Skeletal muscle satellite cell (primary cell): Measurements from ENCODE around the gene NGDN. TPM values are rescaled to one million over a fixed set of nuclear protein-coding genes. Genes with fewer than 3 reads are reported as not detected.
"Not testable (repeated sequence)": the region's sequence is repeated elsewhere in the genome, so short reads cannot be mapped to it uniquely, and the experiment has no call there.

Experiments used
- H3K27me3 ChIP-seq: 2 replicates; pipeline ENCODE4 v1.7.0; 2013; ENCODE audit warnings: low read length; ENCODE audit not compliant: control insufficient read depth, insufficient read depth
- H3K36me3 ChIP-seq: 2 replicates; pipeline ENCODE4 v1.7.0; 2013; ENCODE audit warnings: mild to moderate bottlenecking, control low read depth, low read length; ENCODE audit not compliant: insufficient read depth
- H3K4me1 ChIP-seq: 2 replicates; pipeline ENCODE4 v1.7.0; 2013; ENCODE audit warnings: low read length; ENCODE audit not compliant: control insufficient read depth, insufficient read depth
- H3K4me2 ChIP-seq: 2 replicates; pipeline ENCODE4 v1.7.0; 2013; ENCODE audit warnings: mild to moderate bottlenecking, low read length
- H3K4me3 ChIP-seq: 2 replicates; pipeline ENCODE4 v1.7.0; 2013; ENCODE audit warnings: low read length
- H3K9ac ChIP-seq: 2 replicates; pipeline ENCODE4 v1.7.0; 2013; ENCODE audit warnings: mild to moderate bottlenecking, low read depth, low read length, moderate library complexity
- H3K9me3 ChIP-seq: replicated peaks from 2 replicates; pipeline ENCODE4 v1.7.0; 2013; ENCODE audit warnings: mild to moderate bottlenecking, control low read depth, low read length
- total RNA-seq: library from RNA; depleted of rRNA; stranded (reverse); fragments of >200 nt; gene quantifications from 2 replicates; pipeline ENCODE4 v1.2.3, GENCODE V29; 2012; rRNA removed

Gene NGDN
- total RNA-seq = 33.9 and 37.5 TPM in 2 replicates

GRCh38 chr14:23469127-23469905 lies at the start of gene NGDN:
Gene NGDN, plus strand, starts transcription at chr14:23469703. Its CDS starts 13 bp downstream, at chr14:23469716.
- Histone ChIP-seq H3K4me2 (peak within 1 kb of the TSS; percentile 82), H3K9ac (peak within 1 kb of the TSS; percentile 95), H3K4me3 (peak within 1 kb of the TSS; percentile 83), H3K36me3 (peaks cover 16% of the 10 kb centered on the region), H3K27me3 (no peaks in the 10 kb centered on the region), H3K9me3 (no peaks in the 10 kb centered on the region), H3K4me1 (peaks cover 8% of the 10 kb centered on the region)

- no peak overlapping the region for H3K9ac ChIP-seq
- no peak overlapping the region for H3K4me3 ChIP-seq
- peaks cover 28% of the 10 kb centered on the region for H3K27me3 ChIP-seq
- no peaks in the 10 kb centered on the region for H3K9me3 ChIP-seq
- no peaks in the 10 kb centered on the region for H3K36me3 ChIP-seq
- no peak overlapping the region for H3K4me2 ChIP-seq
- no peaks in the 10 kb centered on the region for H3K4me1 ChIP-seq
These were observed 47.9 kb upstream of the NGDN start for GRCh38 chr14:23421594-23421993.

GRCh38 chr14:23423657-23424056 lies 45.8 kb upstream of the NGDN start:
- Histone ChIP-seq H3K9me3 (no peaks in the 10 kb centered on the region), H3K27me3 (peaks cover 32% of the 10 kb centered on the region), H3K36me3 (no peaks in the 10 kb centered on the region), H3K4me3 (no peak overlapping the region), H3K4me2 (no peak overlapping the region), H3K9ac (no peak overlapping the region), H3K4me1 (no peaks in the 10 kb centered on the region)

GRCh38 chr14:23425169-23425568 lies 44.3 kb upstream of the NGDN start:
- Histone ChIP-seq H3K9ac (no peak overlapping the region), H3K36me3 (no peaks in the 10 kb centered on the region), H3K4me1 (no peaks in the 10 kb centered on the region), H3K27me3 (peaks cover 26% of the 10 kb centered on the region), H3K4me3 (no peak overlapping the region), H3K9me3 (no peaks in the 10 kb centered on the region), H3K4me2 (no peak overlapping the region)

- not testable (repeated sequence) for H3K4me2 ChIP-seq, H3K9ac ChIP-seq, H3K9me3 ChIP-seq, H3K4me3 ChIP-seq, H3K4me1 ChIP-seq, H3K36me3 ChIP-seq
- H3K27me3 ChIP-seq = peaks cover 20% of the 10 kb centered on the region
These were observed 43.7 kb upstream of the NGDN start for GRCh38 chr14:23425798-23426197.

- no peaks in the 10 kb centered on the region for H3K9me3 ChIP-seq
- peaks cover 19% of the 10 kb centered on the region for H3K27me3 ChIP-seq
- no peaks in the 10 kb centered on the region for H3K36me3 ChIP-seq
- H3K4me2 ChIP-seq = no peak overlapping the region
- no peak overlapping the region for H3K9ac ChIP-seq
- H3K4me1 ChIP-seq = no peaks in the 10 kb centered on the region
- no peak overlapping the region for H3K4me3 ChIP-seq
These were observed 40.6 kb upstream of the NGDN start for GRCh38 chr14:23428686-23429495.

- Histone ChIP-seq H3K36me3 (no peaks in the 10 kb centered on the region), H3K4me3 (no peak overlapping the region), H3K9ac (no peak overlapping the region), H3K27me3 (peaks cover 25% of the 10 kb centered on the region), H3K4me2 (no peak overlapping the region), H3K4me1 (no peaks in the 10 kb centered on the region), H3K9me3 (no peaks in the 10 kb centered on the region)
These were observed 39.3 kb upstream of the NGDN start for GRCh38 chr14:23430016-23430722.

GRCh38 chr14:23430723-23431085 lies 38.8 kb upstream of the NGDN start:
- H3K4me1 ChIP-seq = no peaks in the 10 kb centered on the region
- no peak overlapping the region for H3K9ac ChIP-seq
- H3K4me3 ChIP-seq = no peak overlapping the region
- H3K27me3 ChIP-seq = peaks cover 28% of the 10 kb centered on the region
- no peaks in the 10 kb centered on the region for H3K9me3 ChIP-seq
- no peak overlapping the region for H3K4me2 ChIP-seq
- no peaks in the 10 kb centered on the region for H3K36me3 ChIP-seq

GRCh38 chr14:23431486-23431885 lies 38.0 kb upstream of the NGDN start:
- H3K4me1 ChIP-seq = no peaks in the 10 kb centered on the region
- no peak overlapping the region for H3K4me3 ChIP-seq
- no peaks in the 10 kb centered on the region for H3K9me3 ChIP-seq
- H3K36me3 ChIP-seq = no peaks in the 10 kb centered on the region
- no peak overlapping the region for H3K4me2 ChIP-seq
- peaks cover 32% of the 10 kb centered on the region for H3K27me3 ChIP-seq
- no peak overlapping the region for H3K9ac ChIP-seq

- no peak overlapping the region for H3K4me3 ChIP-seq
- peaks cover 37% of the 10 kb centered on the region for H3K27me3 ChIP-seq
- H3K36me3 ChIP-seq = no peaks in the 10 kb centered on the region
- no peaks in the 10 kb centered on the region for H3K4me1 ChIP-seq
- H3K9ac ChIP-seq = no peak overlapping the region
- H3K4me2 ChIP-seq = no peak overlapping the region
- H3K9me3 ChIP-seq = no peaks in the 10 kb centered on the region
These were observed 37.2 kb upstream of the NGDN start for GRCh38 chr14:23432102-23432925.

GRCh38 chr14:23432946-23433345 lies 36.6 kb upstream of the NGDN start:
- H3K9me3 ChIP-seq = no peaks in the 10 kb centered on the region
- H3K4me2 ChIP-seq = no peak overlapping the region
- no peaks in the 10 kb centered on the region for H3K4me1 ChIP-seq
- H3K27me3 ChIP-seq = peaks cover 39% of the 10 kb centered on the region
- H3K36me3 ChIP-seq = no peaks in the 10 kb centered on the region
- no peak overlapping the region for H3K4me3 ChIP-seq
- no peak overlapping the region for H3K9ac ChIP-seq
